GM21576 (cell line): Measurements from ENCODE around the gene FITM1.

Experiments used
- ATAC-seq: cut with Tn5 transposase; IDR thresholded peaks from one replicate; pipeline ENCODE4 v1.9.1; 2021; ENCODE audit warnings: mild to moderate bottlenecking, moderate library complexity; ENCODE audit not compliant: unreplicated experiment

FITM1 gene

DNA sequence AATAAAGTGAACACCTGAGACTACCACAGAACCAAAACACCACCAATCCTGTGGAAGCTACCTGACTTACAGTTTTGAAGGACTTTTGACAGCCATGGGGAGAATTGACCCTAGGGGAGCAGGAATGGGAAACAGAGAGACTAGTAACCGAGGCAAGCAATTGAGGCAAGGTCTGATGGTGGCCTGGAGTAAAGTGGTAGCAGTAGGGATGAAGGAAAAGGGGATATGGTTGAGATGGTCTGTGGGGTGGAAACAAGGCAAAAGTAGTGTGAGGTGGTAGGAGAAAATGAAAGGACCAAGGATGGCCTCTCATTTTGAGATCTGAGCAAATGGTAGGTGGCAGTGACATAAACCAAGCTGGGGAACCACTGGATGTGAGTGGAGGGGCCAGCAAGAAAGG is 26.4 kb downstream of the FITM1 start:
- ATAC-seq, result no peak

DNA sequence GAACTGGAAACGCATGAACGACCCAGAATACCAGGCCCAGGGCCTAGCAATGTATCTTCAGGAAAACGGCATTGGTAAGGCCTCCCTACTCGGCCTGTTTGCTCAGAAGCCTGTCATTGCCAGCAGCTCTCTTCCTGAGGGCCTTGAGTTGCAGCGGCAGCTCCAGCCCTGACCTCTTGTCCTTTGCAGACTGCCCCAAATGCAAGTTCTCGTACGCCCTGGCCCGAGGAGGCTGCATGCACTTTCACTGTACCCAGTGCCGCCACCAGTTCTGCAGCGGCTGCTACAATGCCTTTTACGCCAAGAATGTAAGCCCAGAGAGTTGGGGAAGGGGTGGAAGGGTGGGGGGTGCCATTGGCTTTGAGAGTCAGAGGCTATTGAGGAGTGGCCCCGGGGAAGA is 26.9 kb downstream of the FITM1 start:
- no peak for ATAC-seq

DNA sequence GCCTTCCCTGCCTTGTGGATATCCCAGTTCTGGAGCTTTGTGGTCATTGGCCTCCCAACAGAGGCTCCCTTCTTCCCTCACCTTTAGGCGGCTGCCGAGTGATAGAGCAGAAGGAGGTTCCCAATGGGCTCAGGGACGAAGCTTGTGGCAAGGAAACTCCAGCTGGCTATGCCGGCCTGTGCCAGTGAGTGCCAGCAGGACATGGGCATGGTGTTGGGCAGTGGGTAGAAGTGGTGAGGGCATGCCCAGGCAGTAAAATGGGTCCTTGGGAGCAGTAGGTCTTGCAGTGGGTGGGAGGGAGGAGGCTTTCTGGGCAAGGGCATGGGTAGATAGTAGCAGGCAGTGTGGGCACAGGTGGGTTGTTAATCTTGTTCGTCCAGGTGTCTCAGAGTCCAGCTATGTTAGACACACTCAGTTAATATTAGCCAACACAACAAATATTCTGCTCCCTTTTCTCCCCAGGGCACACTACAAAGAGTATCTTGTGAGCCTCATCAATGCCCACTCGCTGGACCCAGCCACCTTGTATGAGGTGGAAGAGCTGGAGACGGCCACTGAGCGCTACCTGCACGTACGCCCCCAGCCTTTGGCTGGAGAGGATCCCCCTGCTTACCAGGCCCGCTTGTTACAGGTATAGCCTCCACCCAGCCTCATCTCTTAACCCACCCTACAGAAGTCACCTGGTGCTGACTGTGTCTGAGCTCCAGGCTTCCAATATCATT is 29.5 kb downstream of the FITM1 start:
- ATAC-seq, result no peak

DNA sequence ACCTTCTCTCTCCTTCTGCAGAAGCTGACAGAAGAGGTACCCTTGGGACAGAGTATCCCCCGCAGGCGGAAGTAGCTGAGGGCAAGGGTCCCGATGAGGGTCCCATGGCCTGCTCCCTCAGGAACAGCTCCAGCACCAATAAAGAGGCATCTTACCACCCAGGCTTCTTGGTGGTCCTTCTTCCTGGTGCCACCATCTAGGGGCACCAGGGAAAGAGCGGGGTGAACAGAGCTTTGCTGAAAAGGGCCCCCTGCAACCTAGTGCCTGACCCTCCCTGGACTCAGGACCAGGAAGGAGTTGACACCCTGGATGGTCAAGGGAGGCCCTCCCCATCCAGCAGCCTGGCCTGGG is 30.0 kb downstream of the FITM1 start:
- no peak for ATAC-seq

DNA sequence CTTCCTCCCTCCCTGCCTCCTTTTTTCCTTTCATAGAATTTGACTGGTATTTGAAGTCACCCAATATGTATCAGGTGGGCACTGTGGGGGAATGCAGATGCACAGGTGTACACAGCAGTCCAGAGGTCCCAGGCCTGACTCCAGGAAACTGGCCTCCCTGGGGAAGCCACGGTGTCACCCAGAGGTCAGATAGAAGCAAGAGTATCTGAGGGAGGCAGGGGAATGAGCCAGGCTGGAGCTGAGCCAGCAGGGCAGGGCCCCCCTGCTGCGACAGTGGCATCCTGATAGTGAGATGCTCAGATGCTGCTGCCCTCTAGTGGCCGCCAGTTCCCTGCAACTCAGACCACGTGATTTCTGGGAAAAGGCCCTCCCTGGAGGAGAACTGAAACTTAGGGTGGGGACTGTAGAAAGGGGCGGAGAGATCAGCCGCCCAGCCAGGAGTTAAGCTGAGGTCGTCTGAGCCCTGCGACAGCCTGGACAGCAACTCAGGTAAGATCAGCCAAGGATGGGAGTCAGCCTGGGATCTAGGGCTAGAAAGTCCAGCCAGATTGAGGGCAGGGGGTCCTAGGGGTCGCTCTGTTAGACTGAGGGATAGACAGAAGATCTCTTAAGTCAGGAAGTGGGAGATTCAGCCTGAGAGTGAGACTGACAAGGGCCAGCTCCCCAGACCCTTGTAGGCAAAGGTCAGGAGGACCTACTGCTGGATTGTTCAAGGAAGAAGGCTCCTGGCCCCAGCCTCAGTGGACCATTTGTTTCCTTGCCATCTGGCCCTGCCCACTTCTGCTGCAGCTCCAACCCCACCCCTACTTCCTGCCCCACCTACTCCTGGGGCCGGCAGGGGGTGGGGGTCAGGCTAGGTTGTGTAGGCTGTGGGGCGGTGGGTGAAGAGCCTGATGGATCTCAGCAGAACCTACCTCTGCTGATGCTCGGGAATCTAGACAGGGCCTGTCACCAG is 30.7 kb downstream of the FITM1 start, which contains the start of gene IRF9:
TSS of gene IRF9 (plus strand) at position 416 of the 955 bp plus-strand sequence. CDS start 880 bp downstream, outside the sequence.
- ATAC-seq, result peak; percentile 79

DNA sequence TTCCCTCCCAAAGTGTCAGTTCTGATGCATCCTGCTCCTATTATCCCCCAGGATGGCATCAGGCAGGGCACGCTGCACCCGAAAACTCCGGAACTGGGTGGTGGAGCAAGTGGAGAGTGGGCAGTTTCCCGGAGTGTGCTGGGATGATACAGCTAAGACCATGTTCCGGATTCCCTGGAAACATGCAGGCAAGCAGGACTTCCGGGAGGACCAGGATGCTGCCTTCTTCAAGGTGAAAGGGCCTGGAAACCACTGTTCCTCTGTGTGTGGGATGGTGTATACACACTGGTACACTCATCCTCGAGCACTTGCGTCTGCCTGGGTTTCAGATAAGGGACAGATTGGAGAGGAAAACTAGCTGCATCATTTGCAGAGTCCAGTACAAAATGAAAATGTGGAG is 31.6 kb downstream of the FITM1 start:
- ATAC-seq, result no peak

DNA sequence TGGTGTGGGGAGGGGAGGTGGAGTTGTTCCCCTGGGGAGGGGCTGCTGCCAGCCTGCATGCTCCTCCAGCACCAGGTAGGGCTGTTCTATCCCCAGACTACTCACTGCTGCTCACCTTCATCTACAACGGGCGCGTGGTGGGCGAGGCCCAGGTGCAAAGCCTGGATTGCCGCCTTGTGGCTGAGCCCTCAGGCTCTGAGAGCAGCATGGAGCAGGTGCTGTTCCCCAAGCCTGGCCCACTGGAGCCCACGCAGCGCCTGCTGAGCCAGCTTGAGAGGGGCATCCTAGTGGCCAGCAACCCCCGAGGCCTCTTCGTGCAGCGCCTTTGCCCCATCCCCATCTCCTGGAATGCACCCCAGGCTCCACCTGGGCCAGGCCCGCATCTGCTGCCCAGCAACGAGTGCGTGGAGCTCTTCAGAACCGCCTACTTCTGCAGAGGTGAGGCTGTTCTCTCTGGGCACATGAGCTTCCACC is 34.1 kb downstream of the FITM1 start:
- no peak for ATAC-seq

DNA sequence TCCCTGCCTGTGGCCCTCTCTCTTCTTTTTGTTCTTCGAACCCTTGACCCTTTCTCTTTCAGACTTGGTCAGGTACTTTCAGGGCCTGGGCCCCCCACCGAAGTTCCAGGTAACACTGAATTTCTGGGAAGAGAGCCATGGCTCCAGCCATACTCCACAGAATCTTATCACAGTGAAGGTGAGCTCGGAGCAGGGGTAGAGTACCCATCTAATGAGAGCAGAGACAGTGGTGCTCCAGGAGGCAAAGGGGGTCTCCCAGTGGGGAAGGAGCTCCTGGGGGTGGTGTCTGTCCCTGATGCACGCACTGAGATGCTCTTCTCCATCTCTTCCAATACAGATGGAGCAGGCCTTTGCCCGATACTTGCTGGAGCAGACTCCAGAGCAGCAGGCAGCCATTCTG is 35.3 kb downstream of the FITM1 start:
- ATAC-seq, result no peak

DNA sequence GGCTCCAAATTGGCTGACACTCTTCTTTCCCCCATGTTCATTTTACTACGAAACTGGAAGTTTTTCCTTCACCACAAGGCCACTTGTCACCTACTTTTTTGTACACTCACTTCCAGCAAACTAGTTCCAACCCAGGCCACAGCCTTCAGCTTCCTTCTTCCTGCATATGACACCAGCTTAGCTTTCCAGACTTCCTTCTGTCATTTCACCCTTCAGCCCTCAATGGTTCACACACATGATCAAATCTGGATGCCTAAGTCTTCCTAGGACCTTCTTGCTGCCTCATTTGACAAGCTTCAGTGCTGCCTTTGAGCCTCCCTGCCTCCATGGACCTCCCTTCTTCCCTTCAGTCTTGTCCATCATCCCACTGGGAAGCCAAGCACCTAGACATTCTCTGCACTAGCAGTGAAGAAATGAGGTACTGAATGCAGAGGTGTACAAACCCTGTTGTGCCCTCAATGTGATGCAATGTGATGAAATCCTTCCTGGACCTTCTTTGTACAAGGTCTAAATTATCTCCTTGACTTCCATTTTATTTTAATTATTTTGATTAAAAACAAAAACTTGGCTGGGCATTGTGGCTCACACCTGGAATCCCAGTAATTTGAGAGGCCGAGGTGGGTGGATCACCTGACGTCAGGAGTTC is 37.1 kb downstream of the FITM1 start:
- ATAC-seq, result no peak

DNA sequence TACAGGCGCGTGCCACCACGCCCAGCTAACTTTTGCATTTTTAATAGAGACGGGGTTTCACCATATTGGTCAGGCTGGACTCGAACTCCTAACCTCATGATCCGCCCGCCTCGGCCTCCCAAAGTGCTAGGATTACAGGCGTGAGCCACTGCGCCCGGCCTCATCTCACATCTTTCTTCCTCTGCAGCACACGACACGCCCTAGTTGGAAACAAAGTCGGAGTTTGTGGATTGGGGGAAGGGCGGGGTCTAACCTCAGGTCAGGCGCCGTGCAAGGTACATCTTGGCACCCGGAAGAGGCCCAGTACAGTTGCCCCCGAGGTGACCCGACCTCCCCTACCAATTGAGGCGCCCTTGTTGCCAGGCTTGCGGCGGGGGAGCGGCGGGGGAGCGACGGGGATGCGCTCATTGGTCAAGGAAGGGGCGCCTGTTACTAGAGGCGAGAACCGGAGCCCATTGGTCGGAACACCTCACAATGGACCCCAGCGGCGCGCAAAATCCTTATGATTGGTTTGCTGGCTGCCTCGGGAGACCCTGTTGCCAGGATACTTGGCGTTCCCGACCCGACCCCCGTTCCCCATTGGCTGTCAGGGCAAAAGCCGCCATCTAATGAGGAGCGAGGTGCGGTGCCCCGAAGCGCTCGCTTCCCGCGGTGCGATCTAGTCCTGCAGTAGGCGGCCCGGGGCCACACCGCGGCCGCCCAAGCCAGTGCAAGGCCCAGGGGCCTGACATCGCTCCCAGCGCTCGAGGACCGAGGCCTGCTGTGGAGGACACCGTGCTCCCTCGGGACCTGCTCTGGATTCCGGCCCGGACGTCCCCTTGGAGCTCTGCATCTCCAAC is 41.2 kb downstream of the FITM1 start, which contains the start of gene REC8:
TSS of gene REC8 (plus strand) at position 659 of the 839 bp plus-strand sequence. CDS start 473 bp downstream, outside the sequence.
- ATAC-seq, result peak; percentile 83

DNA sequence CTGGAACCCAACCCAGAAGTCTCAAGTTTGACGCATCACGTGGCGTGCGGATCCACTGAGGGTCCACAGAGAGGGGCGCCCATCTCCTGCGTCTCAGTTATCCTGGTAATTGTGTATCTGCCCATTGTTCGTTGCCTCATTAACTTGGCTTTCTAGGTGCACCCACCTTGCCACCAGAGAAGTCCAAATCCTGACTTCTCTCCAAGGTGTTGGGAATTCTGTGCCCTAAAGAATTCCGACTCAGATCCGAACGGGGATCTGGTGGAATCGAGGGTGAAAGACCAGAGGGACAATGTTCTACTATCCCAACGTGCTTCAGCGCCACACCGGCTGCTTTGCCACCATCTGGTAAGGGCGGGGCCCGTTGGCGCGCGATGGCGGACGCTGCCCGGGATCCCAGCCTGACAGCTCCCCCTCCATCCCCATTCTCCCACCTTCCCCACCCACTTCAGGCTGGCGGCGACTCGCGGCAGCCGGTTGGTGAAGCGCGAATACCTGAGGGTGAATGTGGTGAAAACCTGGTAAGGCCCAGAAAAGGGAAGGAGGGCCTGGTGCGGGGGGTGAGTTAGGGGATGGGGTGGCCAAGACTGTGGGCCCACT is 41.9 kb downstream of the FITM1 start:
- no peak for ATAC-seq

DNA sequence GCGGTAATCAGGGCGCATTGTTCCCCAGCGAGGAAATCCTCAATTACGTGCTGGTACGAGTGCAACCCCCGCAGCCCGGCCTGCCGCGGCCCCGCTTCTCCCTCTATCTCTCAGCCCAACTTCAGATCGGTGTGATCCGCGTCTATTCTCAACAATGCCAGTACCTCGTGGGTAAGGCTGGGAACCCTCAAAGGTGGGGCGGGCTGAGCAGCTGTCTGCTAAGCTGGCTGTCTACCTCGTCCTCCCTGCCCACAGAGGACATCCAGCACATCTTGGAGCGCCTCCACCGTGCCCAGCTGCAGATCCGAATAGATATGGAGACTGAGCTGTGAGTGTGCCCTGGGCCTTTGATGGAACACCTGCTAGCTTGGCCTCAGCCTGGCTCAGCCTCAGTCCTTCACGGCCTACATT is 42.4 kb downstream of the FITM1 start:
- ATAC-seq, result no peak

DNA sequence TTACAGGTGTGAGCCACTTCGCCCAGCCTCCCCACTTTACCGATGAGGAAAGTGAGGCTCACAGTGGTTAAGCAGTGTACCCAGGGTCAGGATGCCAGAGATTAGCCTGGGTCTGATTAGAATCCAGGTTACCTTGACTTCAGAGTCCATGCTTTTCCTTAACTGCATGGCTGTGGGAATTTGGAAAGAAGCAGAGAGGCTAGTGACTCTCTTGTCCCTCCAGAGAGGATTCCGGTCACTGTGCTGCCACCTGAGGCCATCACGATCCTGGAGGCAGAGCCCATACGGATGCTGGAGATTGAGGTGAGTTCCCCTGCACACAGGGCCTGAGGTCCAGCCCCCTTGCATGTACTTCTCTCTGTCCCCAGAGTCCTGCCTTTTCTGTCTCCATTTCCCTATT is 46.1 kb downstream of the FITM1 start:
- no peak for ATAC-seq

DNA sequence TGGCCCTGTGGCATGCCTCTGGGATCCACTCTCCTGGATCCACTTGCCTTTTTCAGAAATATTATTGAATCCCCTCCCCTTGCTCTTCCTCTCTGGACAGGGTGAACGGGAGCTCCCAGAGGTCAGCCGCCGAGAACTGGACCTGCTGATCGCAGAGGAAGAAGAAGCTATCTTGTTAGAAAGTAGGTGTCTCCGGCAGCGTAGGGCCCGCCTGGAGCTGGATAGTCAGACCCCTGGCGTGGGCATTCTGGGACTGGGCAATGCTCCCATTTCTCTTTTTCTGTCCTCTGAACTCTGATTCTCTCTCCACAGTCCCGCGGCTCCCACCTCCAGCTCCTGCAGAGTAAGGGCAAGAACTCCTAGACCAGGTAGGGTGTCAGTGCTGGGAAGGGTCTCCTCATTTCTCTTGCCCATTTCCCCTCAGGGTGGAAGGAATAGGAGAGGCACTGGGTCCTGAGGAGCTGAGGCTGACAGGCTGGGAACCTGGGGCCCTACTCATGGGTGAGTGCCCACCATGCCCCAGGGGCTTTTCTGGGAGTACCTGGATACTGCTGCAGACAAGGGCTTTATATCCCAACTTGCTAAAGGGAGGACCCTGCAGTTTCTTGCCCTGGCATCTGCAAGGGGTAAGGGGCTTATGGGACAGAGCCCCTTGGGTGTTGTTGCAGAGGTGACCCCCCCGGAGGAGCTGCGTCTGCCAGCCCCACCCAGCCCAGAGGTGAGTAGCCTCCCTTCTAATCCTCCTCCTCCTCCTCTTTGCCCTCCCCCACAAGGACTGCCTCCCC is 46.8 kb downstream of the FITM1 start:
- no peak for ATAC-seq

DNA sequence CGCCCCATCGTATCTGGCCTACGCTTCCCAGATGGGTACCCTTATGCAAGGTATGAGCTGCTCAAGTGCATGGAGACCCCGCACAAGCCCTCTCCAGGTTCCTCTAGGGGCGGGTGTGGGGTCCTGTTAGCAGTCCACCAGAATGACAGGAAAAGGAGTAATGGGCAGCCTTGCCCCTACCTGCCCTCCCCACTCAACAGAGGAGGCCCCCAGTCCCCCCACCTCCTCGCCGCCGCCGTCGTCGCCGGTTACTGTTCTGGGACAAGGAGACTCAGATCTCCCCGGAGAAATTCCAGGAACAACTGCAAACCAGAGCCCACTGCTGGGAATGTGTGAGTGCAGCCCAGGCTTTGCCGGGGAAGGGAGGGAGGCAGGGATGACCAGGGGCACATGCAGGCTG is 47.4 kb downstream of the FITM1 start:
- no peak for ATAC-seq

DNA sequence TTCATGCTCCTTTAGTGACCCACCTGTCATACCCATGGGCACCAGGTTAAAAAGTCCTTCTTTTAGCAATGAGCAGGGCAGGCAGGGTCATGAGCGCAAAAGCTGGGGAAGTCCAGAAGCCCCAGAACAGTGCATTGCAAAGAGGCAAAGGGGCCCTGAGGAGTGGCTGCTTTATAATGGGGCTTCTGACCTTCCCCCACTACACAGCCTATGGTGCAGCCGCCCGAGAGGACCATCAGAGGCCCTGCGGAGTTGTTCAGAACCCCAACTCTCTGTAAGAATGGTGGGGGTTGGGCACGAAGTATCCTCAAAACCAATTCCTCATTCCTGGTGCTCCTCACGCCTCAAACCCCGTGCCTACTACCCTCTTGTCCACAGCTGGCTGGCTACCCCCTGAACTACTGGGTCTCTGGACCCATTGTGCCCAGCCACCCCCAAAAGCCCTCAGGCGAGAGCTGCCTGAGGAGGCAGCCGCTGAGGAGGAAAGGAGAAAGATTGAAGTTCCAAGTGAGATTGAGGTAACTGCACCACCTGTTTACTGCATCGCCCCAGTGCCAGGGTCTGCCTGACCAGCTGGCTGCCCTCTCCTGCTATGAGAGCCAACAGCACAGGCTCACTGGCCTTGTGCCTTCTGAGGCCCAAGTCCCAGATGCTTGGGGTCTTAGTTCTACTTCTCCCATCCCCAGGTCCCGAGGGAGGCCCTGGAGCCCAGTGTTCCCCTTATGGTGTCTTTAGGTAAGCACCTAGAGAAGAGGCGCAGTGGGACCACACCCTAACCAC is 48.1 kb downstream of the FITM1 start:
- ATAC-seq, result no peak

DNA sequence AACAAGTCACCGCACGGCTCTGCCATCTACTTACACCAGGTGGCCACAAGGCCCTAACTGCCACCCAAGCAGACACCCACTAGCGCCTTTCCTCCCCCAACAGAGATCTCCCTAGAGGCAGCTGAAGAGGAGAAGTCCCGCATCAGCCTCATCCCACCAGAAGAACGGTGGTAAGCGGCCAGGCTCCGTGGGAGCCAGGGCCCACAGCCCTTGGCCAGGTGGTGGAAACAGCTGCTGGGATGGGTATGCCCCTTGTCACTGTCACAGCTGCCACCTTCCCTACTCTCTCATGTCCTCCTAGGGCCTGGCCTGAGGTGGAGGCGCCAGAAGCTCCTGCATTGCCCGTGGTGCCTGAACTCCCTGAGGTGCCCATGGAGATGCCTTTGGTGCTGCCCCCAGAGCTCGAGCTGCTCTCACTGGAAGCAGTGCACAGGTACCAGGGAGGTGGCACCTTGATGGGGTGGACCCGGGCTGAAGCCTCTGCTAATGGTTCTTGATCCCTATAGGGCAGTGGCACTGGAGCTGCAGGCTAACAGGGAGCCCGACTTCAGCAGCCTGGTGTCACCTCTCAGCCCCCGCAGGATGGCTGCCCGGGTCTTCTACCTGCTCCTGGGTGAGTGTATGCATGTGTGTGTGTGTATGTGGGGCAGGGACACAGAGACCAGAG is 49.0 kb downstream of the FITM1 start:
- no peak for ATAC-seq
